ENCODE results near the gene DSC3. TPM values are rescaled to one million over a fixed set of nuclear protein-coding genes. Genes with fewer than 3 reads are reported as not detected.

Gene DSC3
- total RNA-seq, 2 experiments from 2014 or later: 0.04 TPM; not detected in 1

DNA sequence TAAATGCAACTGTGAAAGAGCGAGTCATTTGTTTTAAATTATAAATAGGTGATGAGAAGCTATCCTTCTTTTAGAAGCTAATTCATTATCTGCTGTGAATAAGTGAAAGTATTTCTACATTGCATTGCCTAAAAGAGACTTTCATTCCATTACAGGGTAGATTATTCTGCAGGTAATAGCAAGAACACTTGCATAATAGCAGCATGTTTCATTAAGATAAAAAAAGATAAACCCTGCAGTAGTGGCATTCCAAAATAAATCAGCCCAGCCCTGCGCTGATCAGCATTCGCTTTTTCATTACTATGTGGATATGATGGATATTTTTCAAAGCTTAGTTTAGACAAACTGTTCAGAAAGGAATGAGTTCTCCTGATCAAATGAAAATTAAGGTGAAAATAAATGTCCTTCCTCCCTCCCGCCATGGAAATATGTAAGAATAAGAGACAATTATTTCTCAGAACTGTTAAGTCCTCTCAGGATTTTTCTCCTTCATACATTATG lies 72.8 kb downstream of the DSC3 start:
- TF ChIP-seq, protein P1, sequence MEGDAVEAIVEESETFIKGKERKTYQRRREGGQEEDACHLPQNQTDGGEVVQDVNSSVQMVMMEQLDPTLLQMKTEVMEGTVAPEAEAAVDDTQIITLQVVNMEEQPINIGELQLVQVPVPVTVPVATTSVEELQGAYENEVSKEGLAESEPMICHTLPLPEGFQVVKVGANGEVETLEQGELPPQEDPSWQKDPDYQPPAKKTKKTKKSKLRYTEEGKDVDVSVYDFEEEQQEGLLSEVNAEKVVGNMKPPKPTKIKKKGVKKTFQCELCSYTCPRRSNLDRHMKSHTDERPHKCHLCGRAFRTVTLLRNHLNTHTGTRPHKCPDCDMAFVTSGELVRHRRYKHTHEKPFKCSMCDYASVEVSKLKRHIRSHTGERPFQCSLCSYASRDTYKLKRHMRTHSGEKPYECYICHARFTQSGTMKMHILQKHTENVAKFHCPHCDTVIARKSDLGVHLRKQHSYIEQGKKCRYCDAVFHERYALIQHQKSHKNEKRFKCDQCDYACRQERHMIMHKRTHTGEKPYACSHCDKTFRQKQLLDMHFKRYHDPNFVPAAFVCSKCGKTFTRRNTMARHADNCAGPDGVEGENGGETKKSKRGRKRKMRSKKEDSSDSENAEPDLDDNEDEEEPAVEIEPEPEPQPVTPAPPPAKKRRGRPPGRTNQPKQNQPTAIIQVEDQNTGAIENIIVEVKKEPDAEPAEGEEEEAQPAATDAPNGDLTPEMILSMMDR (IDR thresholded peaks at IDR 0.05): no peak
- Mint-ChIP-seq H3K4me1 (ENCODE audit: low read depth) (no peaks in the 10 kb centered on the region), H3K36me3 (ENCODE audit: low read depth) (no peaks in the 10 kb centered on the region), H3K9me3 (no peaks in the 10 kb centered on the region), H3K27ac (no peak overlapping the region), H3K4me3 (no peak overlapping the region), H3K27me3 (no peaks in the 10 kb centered on the region)
- ATAC-seq (no peak), DNase-seq (no peak)
- intact Hi-C loops (cut with micrococcal nuclease): no loop called here
- CTCF ChIA-PET: interaction anchor here (0.8 to 1.4 kb wide), 3 partner anchors 9 to 753 kb away, joined by 3 read pairs; no protein-coding TSS in a partner anchor
- POLR2A ChIA-PET: no interaction called here

- TF ChIP-seq, protein P1 (IDR thresholded peaks at IDR 0.05): no peak
- H3K4me1 Mint-ChIP-seq (ENCODE audit: low read depth): no peaks in the 10 kb centered on the region
- H3K27me3 Mint-ChIP-seq: no peaks in the 10 kb centered on the region
- CTCF ChIA-PET: interaction anchor here (1.6 kb wide), 1 partner anchor 13 kb away, joined by 5 read pairs; no protein-coding TSS in a partner anchor
- no peak overlapping the region for H3K27ac Mint-ChIP-seq
- intact Hi-C loops (cut with micrococcal nuclease): no loop called here
- no peak for ATAC-seq
- no peak for DNase-seq
- no peaks in the 10 kb centered on the region for H3K9me3 Mint-ChIP-seq
- H3K36me3 Mint-ChIP-seq (ENCODE audit: low read depth): no peaks in the 10 kb centered on the region
- H3K4me3 Mint-ChIP-seq: no peak overlapping the region
- POLR2A ChIA-PET: no interaction called here
Observed at GRCh38 chr18:30967701-30968100, 74.8 kb downstream of the DSC3 start.

DNA sequence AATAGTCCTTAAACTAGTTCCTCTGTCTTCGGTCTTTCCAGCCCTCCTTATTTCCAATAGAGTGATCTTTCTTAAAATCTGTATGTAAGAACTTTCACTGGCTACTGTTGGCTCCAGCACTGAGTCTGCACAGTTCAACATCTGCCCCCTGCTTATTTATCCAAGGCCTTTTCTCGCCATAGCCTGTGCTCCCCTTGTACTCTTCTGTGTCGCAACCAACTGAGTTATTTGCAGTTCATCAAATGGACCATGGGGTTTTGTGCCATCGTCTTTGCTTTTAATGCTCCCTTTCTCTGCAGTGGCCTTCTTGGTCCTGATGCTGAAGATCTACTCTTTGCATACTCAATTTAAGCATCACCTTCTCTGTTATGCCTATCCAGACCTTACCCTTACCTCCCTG lies 77.3 kb downstream of the DSC3 start:
- ATAC-seq (no peak), DNase-seq (no peak)
- Mint-ChIP-seq H3K4me1 (ENCODE audit: low read depth) (no peaks in the 10 kb centered on the region), H3K36me3 (ENCODE audit: low read depth) (no peaks in the 10 kb centered on the region), H3K9me3 (no peaks in the 10 kb centered on the region), H3K27me3 (no peaks in the 10 kb centered on the region), H3K27ac (no peak overlapping the region), H3K4me3 (no peak overlapping the region)
- ChIA-PET POLR2A (no interaction called here), CTCF (no interaction called here)
- TF ChIP-seq, protein P1 (IDR thresholded peaks at IDR 0.05): no peak
- intact Hi-C loops (cut with micrococcal nuclease): no loop called here

DNA sequence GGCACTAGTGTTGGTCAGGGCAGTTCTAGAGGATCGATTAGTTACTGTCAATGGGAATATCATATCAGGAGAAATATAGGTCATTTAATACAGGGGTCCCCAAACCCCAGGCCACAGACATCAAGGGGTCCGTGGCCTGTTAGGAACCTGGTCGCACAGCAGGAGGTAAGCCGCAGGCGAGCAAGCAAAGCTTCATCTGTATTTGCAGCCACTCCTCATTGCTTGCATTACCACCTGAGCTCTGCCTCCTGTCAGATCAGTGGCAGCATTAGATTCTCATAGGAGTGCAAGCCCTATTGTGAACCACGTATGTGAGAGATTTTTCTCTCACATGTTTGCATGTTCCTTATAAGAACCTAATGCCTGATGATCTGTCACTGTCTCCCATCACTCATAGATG lies 81.9 kb downstream of the DSC3 start:
- H3K27me3 Mint-ChIP-seq: no peaks in the 10 kb centered on the region
- no peak overlapping the region for H3K27ac Mint-ChIP-seq
- H3K4me1 Mint-ChIP-seq (ENCODE audit: low read depth): no peaks in the 10 kb centered on the region
- no peaks in the 10 kb centered on the region for H3K36me3 Mint-ChIP-seq (ENCODE audit: low read depth)
- TF ChIP-seq, protein P1 (IDR thresholded peaks at IDR 0.05): no peak
- H3K9me3 Mint-ChIP-seq: peaks cover 2% of the 10 kb centered on the region
- ATAC-seq (no peak), DNase-seq (no peak)
- POLR2A ChIA-PET: no interaction called here
- CTCF ChIA-PET: no interaction called here
- no peak overlapping the region for H3K4me3 Mint-ChIP-seq
- intact Hi-C loops (cut with micrococcal nuclease): no loop called here

- intact Hi-C loops (cut with micrococcal nuclease): no loop called here
- H3K4me3 Mint-ChIP-seq: no peak overlapping the region
- H3K36me3 Mint-ChIP-seq (ENCODE audit: low read depth): no peaks in the 10 kb centered on the region
- TF ChIP-seq, protein P1 (IDR thresholded peaks at IDR 0.05): no peak
- ChIA-PET POLR2A (no interaction called here), CTCF (no interaction called here)
- no peak for ATAC-seq
- no peak overlapping the region for H3K27ac Mint-ChIP-seq
- no peaks in the 10 kb centered on the region for H3K4me1 Mint-ChIP-seq (ENCODE audit: low read depth)
- H3K27me3 Mint-ChIP-seq: no peaks in the 10 kb centered on the region
- peaks cover 2% of the 10 kb centered on the region for H3K9me3 Mint-ChIP-seq
- no peak for DNase-seq
Observed at GRCh38 chr18:30957066-30957465, 85.5 kb downstream of the DSC3 start.
